Nephron progenitor cell (in vitro differentiated cells): ENCODE results near the gene KRTAP6-1.

Experiments
- DNase-seq: peaks from one replicate; pipeline ENCODE4 v3.0.0; 2021
- H3K27ac Mint-ChIP-seq: 2 replicates; pipeline ENCODE4 v1.8.0; 2021; ENCODE audit warnings: mild to moderate bottlenecking, moderate library complexity, mixed read lengths
- H3K27me3 Mint-ChIP-seq: 2 replicates; pipeline ENCODE4 v1.8.0; 2021; ENCODE audit warnings: mild to moderate bottlenecking, low read depth, mixed read lengths; ENCODE audit not compliant: poor library complexity
- H3K36me3 Mint-ChIP-seq: 2 replicates; pipeline ENCODE4 v1.8.0; 2021; ENCODE audit warnings: low read depth, mixed read lengths
- H3K4me1 Mint-ChIP-seq: 2 replicates; pipeline ENCODE4 v1.8.0; 2021; ENCODE audit warnings: mixed read lengths
- H3K4me3 Mint-ChIP-seq: 2 replicates; pipeline ENCODE4 v1.8.0; 2021; ENCODE audit warnings: mild to moderate bottlenecking, moderate library complexity, mixed read lengths
- H3K9me3 Mint-ChIP-seq: 2 replicates; pipeline ENCODE4 v1.8.0; 2021; ENCODE audit warnings: mild to moderate bottlenecking, moderate library complexity, mixed read lengths
- TF ChIP-seq, protein P1 (sequence below): fragments of 200-600 bp; sonication (generic); IDR thresholded peaks from 2 replicates; pipeline ENCODE4 v1.5.0; 2021; ENCODE audit warnings: antibody characterized with exemption

KRTAP6-1 gene

DNA sequence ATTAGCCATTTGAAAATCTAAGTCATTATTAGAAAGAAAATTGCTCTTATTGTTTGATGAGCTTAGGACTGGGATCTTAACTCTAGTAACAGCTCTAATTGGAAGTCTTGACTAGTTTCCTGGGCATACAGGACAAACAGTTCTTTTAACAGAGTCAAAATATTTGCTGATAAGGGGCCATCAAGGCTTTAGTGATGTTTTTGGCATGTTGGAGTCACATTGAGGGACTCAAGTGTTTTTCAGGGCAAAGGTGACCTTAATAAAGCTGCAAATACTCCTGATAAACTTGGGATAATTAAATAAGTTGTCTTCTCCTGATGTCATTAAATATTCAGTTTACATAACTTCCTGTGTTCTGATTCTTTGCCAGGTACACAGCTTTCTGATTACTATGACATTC lies 46.1 kb downstream of the KRTAP6-1 start:
- no peak overlapping the region for H3K27ac Mint-ChIP-seq
- no peak for DNase-seq

DNA sequence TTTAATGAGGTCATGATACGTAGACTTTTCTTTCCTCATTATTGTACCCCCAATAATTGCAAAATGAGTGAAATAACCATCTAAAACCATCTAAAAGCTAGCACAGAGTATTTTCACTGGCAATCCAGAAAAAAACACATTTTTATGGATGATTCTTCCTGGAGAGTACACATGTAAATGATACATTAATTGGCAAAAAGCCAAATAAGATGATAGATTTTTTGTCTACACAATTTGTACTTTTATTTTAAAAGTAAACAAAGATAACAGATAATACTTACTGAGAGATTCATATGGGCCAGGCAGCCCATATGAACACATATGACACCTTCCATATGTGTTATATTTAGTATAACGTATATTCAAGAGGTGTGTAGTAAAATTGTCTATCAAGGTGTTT lies 50.1 kb downstream of the KRTAP6-1 start:
- DNase-seq = no peak
- peaks cover 4% of the 10 kb centered on the region for H3K27me3 Mint-ChIP-seq
- H3K4me3 Mint-ChIP-seq = no peak overlapping the region
- no peaks in the 10 kb centered on the region for H3K36me3 Mint-ChIP-seq
- H3K9me3 Mint-ChIP-seq = peaks cover 8% of the 10 kb centered on the region
- TF ChIP-seq, protein P1, sequence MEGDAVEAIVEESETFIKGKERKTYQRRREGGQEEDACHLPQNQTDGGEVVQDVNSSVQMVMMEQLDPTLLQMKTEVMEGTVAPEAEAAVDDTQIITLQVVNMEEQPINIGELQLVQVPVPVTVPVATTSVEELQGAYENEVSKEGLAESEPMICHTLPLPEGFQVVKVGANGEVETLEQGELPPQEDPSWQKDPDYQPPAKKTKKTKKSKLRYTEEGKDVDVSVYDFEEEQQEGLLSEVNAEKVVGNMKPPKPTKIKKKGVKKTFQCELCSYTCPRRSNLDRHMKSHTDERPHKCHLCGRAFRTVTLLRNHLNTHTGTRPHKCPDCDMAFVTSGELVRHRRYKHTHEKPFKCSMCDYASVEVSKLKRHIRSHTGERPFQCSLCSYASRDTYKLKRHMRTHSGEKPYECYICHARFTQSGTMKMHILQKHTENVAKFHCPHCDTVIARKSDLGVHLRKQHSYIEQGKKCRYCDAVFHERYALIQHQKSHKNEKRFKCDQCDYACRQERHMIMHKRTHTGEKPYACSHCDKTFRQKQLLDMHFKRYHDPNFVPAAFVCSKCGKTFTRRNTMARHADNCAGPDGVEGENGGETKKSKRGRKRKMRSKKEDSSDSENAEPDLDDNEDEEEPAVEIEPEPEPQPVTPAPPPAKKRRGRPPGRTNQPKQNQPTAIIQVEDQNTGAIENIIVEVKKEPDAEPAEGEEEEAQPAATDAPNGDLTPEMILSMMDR = no peak
- H3K4me1 Mint-ChIP-seq = no peaks in the 10 kb centered on the region
- H3K27ac Mint-ChIP-seq = no peak overlapping the region

More for the DNA sequence above, 46.1 kb downstream of the KRTAP6-1 start:
- peaks cover 4% of the 10 kb centered on the region for H3K9me3 Mint-ChIP-seq
- no peaks in the 10 kb centered on the region for H3K36me3 Mint-ChIP-seq
- H3K4me1 Mint-ChIP-seq = no peaks in the 10 kb centered on the region
- no peaks in the 10 kb centered on the region for H3K27me3 Mint-ChIP-seq
- H3K4me3 Mint-ChIP-seq = no peak overlapping the region
- TF ChIP-seq, protein P1 = no peak
